HCT116 (cell line): Measurements from ENCODE around the gene GPS1. TPM values are rescaled to one million over a fixed set of nuclear protein-coding genes. Genes with fewer than 3 reads are reported as not detected.

Experiments used
- ATAC-seq: fragments of 200-7000 bp; cut with Tn5 transposase; 2 replicates; pipeline ENCODE4 v1.9.1; 2020; ENCODE audit warnings: mild to moderate bottlenecking, moderate library complexity
- BruUV-seq: library from RNA; stranded (reverse); fragments of 400-500 nt; replicated peaks from 2 replicates; lab custom pipeline; 2021; lab: Mats Ljungman, UMichigan
- CTCF ChIA-PET: fragments of 300-600 bp; sonication (Branson Sonifier 250); formaldehyde crosslinking; loops from one replicate; lab custom pipeline; 2021; ENCODE audit warnings: antibody characterized with exemption; lab: Charles Lee
- POLR2A ChIA-PET: fragments of 300-600, 350-600 bp; sonication (Branson Sonifier 250); formaldehyde crosslinking; loops from one replicate; lab custom pipeline; 2021; ENCODE audit warnings: antibody characterized with exemption; lab: Charles Lee
- RAD21 ChIA-PET, 2 experiments: fragments of 300-600 bp; sonication (Branson Sonifier 250); formaldehyde crosslinking; loops; one replicate each; lab custom pipeline; 2023; ENCODE audit warnings: low total read pairs in 2 of 2; ENCODE audit not compliant: uncharacterized antibody in 2 of 2, unreplicated experiment in 2 of 2, low non-redundant PET in 1 of 2; lab: Charles Lee
- DNase-seq: peaks from one replicate; pipeline ENCODE4 v3.0.0-alpha.2; 2010; ENCODE audit warnings: low read depth, low spot score
- H2AFZ ChIP-seq: fragments of 200-600 bp; shearing (Covaris generic), sonication (generic); 2 replicates; pipeline ENCODE4 v1.6.1; 2017; ENCODE audit warnings: low read depth, mixed run types, mixed read lengths, antibody characterized with exemption, low read length; ENCODE audit not compliant: poor library complexity, severe bottlenecking
- H3K27ac ChIP-seq: 2 replicates; pipeline ENCODE4 v1.5.1; 2012; ENCODE audit warnings: low read depth, low read length
- H3K27me3 ChIP-seq: fragments of 200-600 bp; sonication (generic); 2 replicates; pipeline ENCODE4 v1.6.1; 2016; ENCODE audit warnings: mixed run types, low read length, mixed read lengths; ENCODE audit not compliant: insufficient read depth
- H3K36me3 ChIP-seq, 2 experiments: fragments of 200-500 bp in 1 of 2; fragments of 200-600 bp in 1 of 2; sonication (Bioruptor generic) in 1 of 2; sonication (generic) in 1 of 2; 2 replicates each; pipeline versions ENCODE4 v1.5.1 to v1.6.1; 2014 to 2016; ENCODE audit warnings: low read length in 2 of 2, inconsistent platforms in 1 of 2, mixed read lengths in 1 of 2, mixed run types in 1 of 2; ENCODE audit not compliant: insufficient read depth in 2 of 2, control insufficient read depth in 1 of 2
- H3K4me1 ChIP-seq, 2 experiments: fragments of 200-600 bp in 1 of 2; sonication (generic) in 1 of 2; 2 replicates each; pipeline versions ENCODE4 v1.5.1 to v1.6.1; 2012 to 2017; ENCODE audit warnings: low read length in 2 of 2, inconsistent platforms in 1 of 2, mild to moderate bottlenecking in 1 of 2, mixed read lengths in 1 of 2, mixed run types in 1 of 2, moderate library complexity in 1 of 2; ENCODE audit not compliant: insufficient read depth in 2 of 2, control insufficient read depth in 1 of 2
- H3K4me2 ChIP-seq: fragments of 200-600 bp; sonication (generic); 2 replicates; pipeline ENCODE4 v1.6.1; 2017; ENCODE audit warnings: mixed run types, low read length, mixed read lengths
- H3K4me3 ChIP-seq, 2 experiments: fragments of 200-600 bp in 1 of 2; sonication (generic) in 1 of 2; replicated peaks in 1 of 2; 2 replicates each; pipeline ENCODE4 v1.5.1; 2011 to 2016; ENCODE audit warnings: low read length in 2 of 2, control low read depth in 1 of 2, low read depth in 1 of 2, mild to moderate bottlenecking in 1 of 2, mixed read lengths in 1 of 2, mixed run types in 1 of 2
- H3K79me2 ChIP-seq: fragments of 200-600 bp; sonication (generic); 2 replicates; pipeline ENCODE4 v1.6.1; 2017; ENCODE audit warnings: mild to moderate bottlenecking, mixed run types, low read length, moderate library complexity, mixed read lengths; ENCODE audit not compliant: insufficient read depth
- H3K9ac ChIP-seq: fragments of 200-600 bp; sonication (generic); 2 replicates; pipeline ENCODE4 v1.6.1; 2016; ENCODE audit warnings: low read length, mixed read lengths
- H3K9me2 ChIP-seq: fragments of 200-600 bp; sonication (generic), shearing (Covaris generic); 2 replicates; pipeline ENCODE4 v1.6.1; 2017; ENCODE audit warnings: mixed run types, mild to moderate bottlenecking, moderate library complexity; ENCODE audit not compliant: insufficient read depth
- H3K9me3 ChIP-seq, 2 experiments: fragments of 200-500 bp in 1 of 2; fragments of 200-600 bp in 1 of 2; sonication (Bioruptor generic) in 1 of 2; sonication (generic) in 1 of 2; 2 replicates each; pipeline ENCODE4 v1.6.1; 2014 to 2017; ENCODE audit warnings: low read length in 2 of 2, mixed read lengths in 2 of 2, inconsistent platforms in 1 of 2, low read depth in 1 of 2, mild to moderate bottlenecking in 1 of 2, mixed run types in 1 of 2, moderate library complexity in 1 of 2; ENCODE audit not compliant: control insufficient read depth in 1 of 2, insufficient read depth in 1 of 2
- H4K20me1 ChIP-seq: fragments of 200-600 bp; sonication (generic), shearing (Covaris generic); 2 replicates; pipeline ENCODE4 v1.6.1; 2017; ENCODE audit warnings: mixed run types, mild to moderate bottlenecking, moderate library complexity; ENCODE audit not compliant: insufficient read depth
- CEBPB ChIP-seq: IDR thresholded peaks from 2 replicates; pipeline ENCODE4 v1.6.1; 2012; ENCODE audit warnings: low read depth
- CTCF ChIP-seq, 3 experiments: fragments of 200-600 bp in 1 of 3; sonication (generic) in 1 of 3; IDR thresholded peaks in 2 of 3; conservative IDR thresholded peaks in 1 of 3; 2 replicates each; pipeline ENCODE4 v1.5.1; 2012 to 2017; ENCODE audit warnings: low read depth in 2 of 3, low read length in 2 of 3, antibody characterized with exemption in 1 of 3, borderline replicate concordance in 1 of 3, control low read depth in 1 of 3, mild to moderate bottlenecking in 1 of 3, mixed read lengths in 1 of 3, mixed run types in 1 of 3, moderate library complexity in 1 of 3; ENCODE audit not compliant: insufficient read depth in 1 of 3
- EZH2 ChIP-seq: fragments of 200-600 bp; sonication (generic); IDR thresholded peaks from 2 replicates; pipeline ENCODE4 v1.6.1; 2017; ENCODE audit warnings: antibody characterized with exemption, mixed run types
- MAX ChIP-seq: IDR thresholded peaks from 2 replicates; pipeline ENCODE4 v1.6.1; 2012
- RAD21 ChIP-seq: IDR thresholded peaks from 2 replicates; pipeline ENCODE4 v1.6.1; 2012; ENCODE audit warnings: low read depth, mild to moderate bottlenecking
- TCF7L2 ChIP-seq: IDR thresholded peaks from 2 replicates; pipeline ENCODE4 v1.7.0; 2011; ENCODE audit warnings: borderline replicate concordance, inconsistent platforms; ENCODE audit not compliant: insufficient read depth, insufficient read length; ENCODE audit errors: extremely low read depth
- ZFX ChIP-seq: fragments of 450-650 bp; IDR thresholded peaks from 2 replicates; pipeline ENCODE4 v1.6.1; 2017
- intact Hi-C: fragments of 100-400 bp; cut with micrococcal nuclease; formaldehyde crosslinking; loops from 2 replicates; pipeline ENCODE4 v1.10.0; 2022
- total RNA-seq: library from RNA; stranded (reverse); gene quantifications from one replicate; pipeline ENCODE4 v1.2.1, GENCODE V29; 2021; ENCODE audit not compliant: unreplicated experiment

The GPS1 gene
- total RNA-seq, 1 experiment from 2014 or later: 205 TPM

- ChIA-PET RAD21 (no interaction called here), CTCF (no interaction called here), POLR2A (no interaction called here)
- ATAC-seq: no peak
- TF ChIP-seq ZFX (0 out of 2 replicates have a peak, but pooled peaks have one; percentile 27), TCF7L2 (no peak), RAD21 (no peak), CTCF (IDR thresholded peaks at IDR 0.05 in 2 of 3, conservative IDR thresholded peaks at IDR 0.05 in 1 of 3; ENCODE audit: borderline replicate concordance in 1 of 3, insufficient read depth in 1 of 3, low read depth in 2 of 3, low read length in 2 of 3) (no peak), CEBPB (no peak), MAX (no peak), EZH2 (no peak)
- H3K9me2 ChIP-seq: no peaks in the 10 kb centered on the region
- no peak overlapping the region for H2AFZ ChIP-seq
- H3K27me3 ChIP-seq: no peaks in the 10 kb centered on the region
- no peak overlapping the region for H3K27ac ChIP-seq
- no peaks in the 10 kb centered on the region for H3K9me3 ChIP-seq
- H3K79me2 ChIP-seq: no peaks in the 10 kb centered on the region
- H3K4me1 ChIP-seq: no peaks in the 10 kb centered on the region
- no TSS peak for BruUV-seq
- no peak overlapping the region for H3K4me2 ChIP-seq
- H3K4me3 ChIP-seq: no peak overlapping the region
- peaks cover 8% of the 10 kb centered on the region; the same call in 1 of the 2 replicates for H4K20me1 ChIP-seq
- DNase-seq: no peak
- peaks cover 0 to 5% of the 10 kb centered on the region in 2 experiments; a peak in 1 of 4 replicates for H3K36me3 ChIP-seq
- intact Hi-C loops: no loop called here
- H3K9ac ChIP-seq: no peak overlapping the region
These were observed 21.7 kb downstream of the GPS1 start for GRCh38 chr17:82073446-82073845.
